Keratinocyte (primary cell): Measurements from ENCODE around the gene SEC61G.

Experiments used
- EZH2 ChIP-seq: IDR thresholded peaks from one replicate; pipeline ENCODE4 v1.6.1; 2012; ENCODE audit warnings: inconsistent platforms, mild to moderate bottlenecking, low read length, moderate library complexity
- TF ChIP-seq, protein P1 (sequence below), 3 experiments: IDR thresholded peaks in 1 of 3; conservative IDR thresholded peaks in 1 of 3; optimal IDR thresholded peaks in 1 of 3; 2 replicates in 2 of 3; 3 replicates in 1 of 3; pipeline versions ENCODE3 to v1.5.1; 2011; ENCODE audit warnings: low read length in 3 of 3, mild to moderate bottlenecking in 3 of 3, moderate library complexity in 2 of 3, control low read depth in 1 of 3, inconsistent platforms in 1 of 3; ENCODE audit not compliant: insufficient read depth in 2 of 3; ENCODE audit errors: extremely low read depth in 1 of 3

GRCh38 chr7:54705436-54705835, 53.6 kb downstream of the SEC61G start:
- TF ChIP-seq, protein P1, sequence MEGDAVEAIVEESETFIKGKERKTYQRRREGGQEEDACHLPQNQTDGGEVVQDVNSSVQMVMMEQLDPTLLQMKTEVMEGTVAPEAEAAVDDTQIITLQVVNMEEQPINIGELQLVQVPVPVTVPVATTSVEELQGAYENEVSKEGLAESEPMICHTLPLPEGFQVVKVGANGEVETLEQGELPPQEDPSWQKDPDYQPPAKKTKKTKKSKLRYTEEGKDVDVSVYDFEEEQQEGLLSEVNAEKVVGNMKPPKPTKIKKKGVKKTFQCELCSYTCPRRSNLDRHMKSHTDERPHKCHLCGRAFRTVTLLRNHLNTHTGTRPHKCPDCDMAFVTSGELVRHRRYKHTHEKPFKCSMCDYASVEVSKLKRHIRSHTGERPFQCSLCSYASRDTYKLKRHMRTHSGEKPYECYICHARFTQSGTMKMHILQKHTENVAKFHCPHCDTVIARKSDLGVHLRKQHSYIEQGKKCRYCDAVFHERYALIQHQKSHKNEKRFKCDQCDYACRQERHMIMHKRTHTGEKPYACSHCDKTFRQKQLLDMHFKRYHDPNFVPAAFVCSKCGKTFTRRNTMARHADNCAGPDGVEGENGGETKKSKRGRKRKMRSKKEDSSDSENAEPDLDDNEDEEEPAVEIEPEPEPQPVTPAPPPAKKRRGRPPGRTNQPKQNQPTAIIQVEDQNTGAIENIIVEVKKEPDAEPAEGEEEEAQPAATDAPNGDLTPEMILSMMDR (optimal IDR thresholded peaks at IDR 0.05 in 1 of 3, IDR thresholded peaks at IDR 0.05 in 1 of 3, conservative IDR thresholded peaks at IDR 0.05 in 1 of 3; ENCODE audit: extremely low read depth in 1 of 3, insufficient read depth in 2 of 3, low read length in 3 of 3) = no peak
- no peak for TF ChIP-seq EZH2
